Measurements from ENCODE around the gene WWP2.
A peak's percentile ranks its signal among the peaks of the same experiment; 100 is the strongest.

Gene WWP2

GRCh38 chr16:69858191-69859104 lies 96.3 kb downstream of the WWP2 start:
- DNase-seq (ENCODE audit: low read depth in 2 of 2) = no peak

- no peak for DNase-seq (ENCODE audit: low read depth in 2 of 2)
Observed at GRCh38 chr16:69859105-69859989, 97.2 kb downstream of the WWP2 start.

- no peak for DNase-seq (ENCODE audit: low read depth in 2 of 2)
Observed at GRCh38 chr16:69860233-69861231, 98.4 kb downstream of the WWP2 start.

- DNase-seq (ENCODE audit: low read depth in 2 of 2) = peak in 1 of 2 experiments; percentile 24
Observed at GRCh38 chr16:69861292-69862030, 99.3 kb downstream of the WWP2 start.

- no peak for DNase-seq (ENCODE audit: low read depth in 2 of 2)
Observed at GRCh38 chr16:69863401-69864281, 101.5 kb downstream of the WWP2 start.

GRCh38 chr16:69865701-69866100 lies 103.6 kb downstream of the WWP2 start:
- no peak for DNase-seq (ENCODE audit: low read depth in 2 of 2)

GRCh38 chr16:69867784-69868560 lies 105.8 kb downstream of the WWP2 start:
- DNase-seq (ENCODE audit: low read depth in 2 of 2) = no peak

- DNase-seq (ENCODE audit: low read depth in 2 of 2) = no peak
Observed at GRCh38 chr16:69870761-69871160, 108.6 kb downstream of the WWP2 start.

GRCh38 chr16:69871708-69872107 lies 109.6 kb downstream of the WWP2 start:
- DNase-seq (ENCODE audit: low read depth in 2 of 2) = no peak

GRCh38 chr16:69872888-69873287 lies 110.8 kb downstream of the WWP2 start:
- no peak for DNase-seq (ENCODE audit: low read depth in 2 of 2)

- DNase-seq (ENCODE audit: low read depth in 2 of 2) = no peak
Observed at GRCh38 chr16:69873783-69874182, 111.7 kb downstream of the WWP2 start.

GRCh38 chr16:69874271-69874670 lies 112.1 kb downstream of the WWP2 start:
- no peak for DNase-seq (ENCODE audit: low read depth in 2 of 2)

GRCh38 chr16:69880640-69881133 lies 118.6 kb downstream of the WWP2 start:
- peak in 1 of 2 experiments; percentile 9 for DNase-seq (ENCODE audit: low read depth in 2 of 2)

- DNase-seq (ENCODE audit: low read depth in 2 of 2) = no peak
Observed at GRCh38 chr16:69881141-69881540, 119.0 kb downstream of the WWP2 start.

GRCh38 chr16:69883744-69884143 lies 121.6 kb downstream of the WWP2 start:
- DNase-seq (ENCODE audit: low read depth in 2 of 2) = no peak

GRCh38 chr16:69885722-69886121 lies 123.6 kb downstream of the WWP2 start:
- no peak for DNase-seq (ENCODE audit: low read depth in 2 of 2)

- DNase-seq (ENCODE audit: low read depth in 2 of 2) = no peak
Observed at GRCh38 chr16:69886726-69887125, 124.6 kb downstream of the WWP2 start.

GRCh38 chr16:69888005-69888590 lies 126.0 kb downstream of the WWP2 start:
- no peak for DNase-seq (ENCODE audit: low read depth in 2 of 2)
